Activated T-cell treated with anti-CD3 and anti-CD28 coated beads, Interleukin-2, amount 50 U/mL, for 4 hours (primary cell): Measurements from ENCODE around the gene PACRG. TPM values are rescaled to one million over a fixed set of nuclear protein-coding genes. Genes with fewer than 3 reads are reported as not detected.

ENCODE experiments used
- ATAC-seq, 2 donors: fragments of 200-7000 bp; cut with Tn5 transposase; one replicate each; pipeline ENCODE4 v1.10.0; 2021
- DNase-seq: peaks from one replicate; pipeline ENCODE4 v3.0.0-alpha.2; 2020
- H3K27me3 Mint-ChIP-seq: one replicate; pipeline ENCODE4 v1.8.0; 2021; ENCODE audit warnings: low read depth, mixed read lengths
- H3K36me3 Mint-ChIP-seq: one replicate; pipeline ENCODE4 v1.8.0; 2022; ENCODE audit warnings: mixed read lengths; ENCODE audit not compliant: insufficient read depth
- H3K4me1 Mint-ChIP-seq: one replicate; pipeline ENCODE4 v1.8.0; 2021; ENCODE audit warnings: low read depth, mixed read lengths
- H3K4me3 Mint-ChIP-seq: one replicate; pipeline ENCODE4 v1.8.0; 2021; ENCODE audit warnings: mild to moderate bottlenecking, moderate library complexity, mixed read lengths
- H3K9me3 Mint-ChIP-seq: one replicate; pipeline ENCODE4 v1.8.0; 2021; ENCODE audit warnings: mixed read lengths
- total RNA-seq, 3 donors: library from RNA; stranded (reverse); gene quantifications; one replicate each; pipeline ENCODE4 v1.2.1, GENCODE V29; 2021

Gene PACRG
- total RNA-seq, 3 donors from 2014 or later = not detected

GRCh38 chr6:163149279-163149848 lies 421.6 kb downstream of the PACRG start:
- no peak for ATAC-seq
- H3K9me3 Mint-ChIP-seq = no peaks in the 10 kb centered on the region
- DNase-seq = no peak
- no peak overlapping the region for H3K4me3 Mint-ChIP-seq
- H3K36me3 Mint-ChIP-seq = no peaks in the 10 kb centered on the region
- H3K4me1 Mint-ChIP-seq = no peaks in the 10 kb centered on the region
- H3K27me3 Mint-ChIP-seq = peaks cover 13% of the 10 kb centered on the region

DNA sequence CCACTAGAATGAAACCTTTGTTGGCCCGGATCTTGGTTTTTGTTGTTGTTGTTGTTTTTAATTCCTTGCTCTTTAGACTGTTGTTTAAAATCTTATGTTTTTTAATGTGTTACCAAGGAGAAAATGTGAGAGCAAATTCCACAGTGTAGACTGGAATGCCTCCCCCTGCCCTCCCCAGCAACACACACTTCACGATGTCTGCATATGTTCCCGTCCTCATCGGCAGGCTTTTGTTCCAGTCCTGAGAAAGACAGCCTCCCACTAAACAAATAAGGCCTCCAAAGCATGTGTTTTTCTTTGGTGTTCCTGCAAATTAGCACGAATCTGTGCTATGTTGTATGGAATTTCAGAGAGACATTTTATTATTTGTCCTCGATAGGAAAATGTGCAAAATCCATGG lies 423.4 kb downstream of the PACRG start:
- peaks cover 13% of the 10 kb centered on the region for H3K27me3 Mint-ChIP-seq
- H3K4me3 Mint-ChIP-seq = no peak overlapping the region
- no peak for ATAC-seq
- no peak for DNase-seq
- no peaks in the 10 kb centered on the region for H3K4me1 Mint-ChIP-seq
- no peaks in the 10 kb centered on the region for H3K36me3 Mint-ChIP-seq
- H3K9me3 Mint-ChIP-seq = no peaks in the 10 kb centered on the region

DNA sequence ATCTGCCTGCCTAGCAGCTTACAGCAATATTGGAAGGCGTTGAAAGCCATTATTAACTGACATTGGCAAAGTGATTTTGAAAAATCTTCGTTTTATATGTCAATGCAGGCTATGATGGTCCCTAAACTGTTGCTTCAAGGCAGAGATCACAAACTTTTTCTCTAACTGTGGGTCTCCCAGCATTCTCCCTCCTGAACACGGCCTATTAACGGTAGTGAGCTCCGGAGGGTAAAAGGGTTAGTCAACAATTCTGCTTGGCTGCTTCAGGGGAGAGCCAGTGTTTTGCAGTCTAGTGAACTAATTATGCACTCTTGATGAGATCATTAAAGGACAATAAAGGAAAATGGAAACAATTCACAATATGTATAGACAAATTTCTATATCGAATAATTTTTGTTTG lies 424.9 kb downstream of the PACRG start:
- Mint-ChIP-seq H3K27me3 (peaks cover 13% of the 10 kb centered on the region), H3K4me1 (no peaks in the 10 kb centered on the region), H3K9me3 (no peaks in the 10 kb centered on the region), H3K4me3 (no peak overlapping the region), H3K36me3 (no peaks in the 10 kb centered on the region)
- ATAC-seq = no peak
- DNase-seq = no peak

GRCh38 chr6:163159110-163159509 lies 431.3 kb downstream of the PACRG start:
- H3K36me3 Mint-ChIP-seq = no peaks in the 10 kb centered on the region
- no peak overlapping the region for H3K4me3 Mint-ChIP-seq
- H3K4me1 Mint-ChIP-seq = no peaks in the 10 kb centered on the region
- H3K9me3 Mint-ChIP-seq = no peaks in the 10 kb centered on the region
- H3K27me3 Mint-ChIP-seq = no peaks in the 10 kb centered on the region
- ATAC-seq (no peak), DNase-seq (no peak)

DNA sequence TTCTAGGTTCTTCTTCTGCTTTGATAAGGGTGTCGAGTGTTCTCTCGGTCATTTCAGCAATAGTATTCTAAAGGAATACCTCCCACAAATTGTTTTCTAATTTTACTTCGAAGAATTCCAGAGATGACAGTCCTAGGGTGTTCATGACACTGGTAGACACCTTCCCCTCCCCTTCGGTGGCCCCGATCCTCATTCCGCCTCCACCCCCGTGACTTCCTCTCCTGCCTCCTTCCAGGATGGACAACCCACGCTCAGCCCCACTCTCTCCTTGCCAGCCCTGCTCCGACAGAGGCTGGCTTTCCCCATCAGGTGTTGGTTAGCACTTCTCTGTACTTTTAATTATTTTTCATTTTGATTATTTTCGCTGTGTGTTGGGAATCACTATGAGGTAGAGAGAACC lies 431.9 kb downstream of the PACRG start:
- H3K9me3 Mint-ChIP-seq = no peaks in the 10 kb centered on the region
- no peak for ATAC-seq
- H3K36me3 Mint-ChIP-seq = no peaks in the 10 kb centered on the region
- no peaks in the 10 kb centered on the region for H3K27me3 Mint-ChIP-seq
- H3K4me3 Mint-ChIP-seq = no peak overlapping the region
- no peak for DNase-seq
- no peaks in the 10 kb centered on the region for H3K4me1 Mint-ChIP-seq

GRCh38 chr6:163162007-163162873 lies 434.5 kb downstream of the PACRG start:
- H3K9me3 Mint-ChIP-seq = no peaks in the 10 kb centered on the region
- no peak overlapping the region for H3K4me3 Mint-ChIP-seq
- H3K4me1 Mint-ChIP-seq = no peaks in the 10 kb centered on the region
- no peaks in the 10 kb centered on the region for H3K27me3 Mint-ChIP-seq
- H3K36me3 Mint-ChIP-seq = no peaks in the 10 kb centered on the region
- DNase-seq (no peak), ATAC-seq (no peak)

- H3K4me3 Mint-ChIP-seq = no peak overlapping the region
- ATAC-seq (no peak), DNase-seq (no peak)
- H3K4me1 Mint-ChIP-seq = no peaks in the 10 kb centered on the region
- no peaks in the 10 kb centered on the region for H3K9me3 Mint-ChIP-seq
- no peaks in the 10 kb centered on the region for H3K27me3 Mint-ChIP-seq
- H3K36me3 Mint-ChIP-seq = no peaks in the 10 kb centered on the region
These were observed 435.1 kb downstream of the PACRG start for GRCh38 chr6:163162874-163163213.

- no peak for ATAC-seq
- Mint-ChIP-seq H3K4me1 (no peaks in the 10 kb centered on the region), H3K9me3 (no peaks in the 10 kb centered on the region), H3K4me3 (no peak overlapping the region), H3K36me3 (no peaks in the 10 kb centered on the region), H3K27me3 (no peaks in the 10 kb centered on the region)
- no peak for DNase-seq
These were observed 436.6 kb downstream of the PACRG start for GRCh38 chr6:163164175-163164900.

- Mint-ChIP-seq H3K9me3 (no peaks in the 10 kb centered on the region), H3K27me3 (no peaks in the 10 kb centered on the region), H3K4me3 (no peak overlapping the region), H3K4me1 (no peaks in the 10 kb centered on the region), H3K36me3 (no peaks in the 10 kb centered on the region)
- no peak for DNase-seq
- ATAC-seq = no peak
These were observed 437.6 kb downstream of the PACRG start for GRCh38 chr6:163165155-163165910.

DNA sequence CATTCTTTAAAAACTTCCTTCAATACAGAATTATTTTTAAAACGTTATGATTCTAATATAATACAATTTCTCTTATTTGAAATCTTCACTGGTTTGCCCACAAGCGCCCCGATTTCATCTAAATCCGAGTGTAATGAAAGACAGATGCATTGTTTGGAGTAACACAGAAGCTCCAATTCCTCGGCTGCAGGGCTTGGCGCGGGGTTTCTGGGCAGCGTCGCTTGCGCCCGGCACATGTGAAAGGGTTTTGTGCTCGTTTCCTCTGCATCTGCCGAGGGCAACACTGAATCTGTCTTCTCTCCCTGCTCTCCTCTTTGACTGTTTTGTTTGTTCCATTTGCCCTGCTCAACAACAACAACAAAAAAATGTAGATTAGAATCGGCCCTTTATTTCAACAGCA lies 438.1 kb downstream of the PACRG start:
- Mint-ChIP-seq H3K9me3 (no peaks in the 10 kb centered on the region), H3K27me3 (no peaks in the 10 kb centered on the region), H3K4me1 (no peaks in the 10 kb centered on the region), H3K4me3 (no peak overlapping the region), H3K36me3 (no peaks in the 10 kb centered on the region)
- ATAC-seq (no peak), DNase-seq (no peak)

DNA sequence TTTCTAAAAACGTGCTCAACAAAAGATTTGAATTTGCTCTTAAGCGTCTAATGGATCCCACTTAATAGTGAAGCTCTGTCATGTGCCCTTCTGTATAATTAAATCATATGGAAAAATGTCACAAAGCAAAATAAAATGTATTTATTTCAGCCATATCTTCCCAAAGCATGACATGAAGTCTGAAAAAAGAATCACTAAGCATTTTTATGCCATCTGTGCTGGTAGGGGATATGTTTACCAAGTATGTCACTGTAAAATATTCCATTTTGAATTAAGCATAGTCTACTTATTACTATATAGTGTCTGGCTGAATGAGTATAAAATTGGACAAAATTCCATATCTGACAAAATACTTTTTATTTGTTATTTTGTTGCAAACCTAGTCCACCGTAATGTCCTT lies 438.7 kb downstream of the PACRG start:
- DNase-seq = no peak
- no peaks in the 10 kb centered on the region for H3K9me3 Mint-ChIP-seq
- H3K4me3 Mint-ChIP-seq = no peak overlapping the region
- ATAC-seq = no peak
- no peaks in the 10 kb centered on the region for H3K36me3 Mint-ChIP-seq
- no peaks in the 10 kb centered on the region for H3K27me3 Mint-ChIP-seq
- no peaks in the 10 kb centered on the region for H3K4me1 Mint-ChIP-seq

DNA sequence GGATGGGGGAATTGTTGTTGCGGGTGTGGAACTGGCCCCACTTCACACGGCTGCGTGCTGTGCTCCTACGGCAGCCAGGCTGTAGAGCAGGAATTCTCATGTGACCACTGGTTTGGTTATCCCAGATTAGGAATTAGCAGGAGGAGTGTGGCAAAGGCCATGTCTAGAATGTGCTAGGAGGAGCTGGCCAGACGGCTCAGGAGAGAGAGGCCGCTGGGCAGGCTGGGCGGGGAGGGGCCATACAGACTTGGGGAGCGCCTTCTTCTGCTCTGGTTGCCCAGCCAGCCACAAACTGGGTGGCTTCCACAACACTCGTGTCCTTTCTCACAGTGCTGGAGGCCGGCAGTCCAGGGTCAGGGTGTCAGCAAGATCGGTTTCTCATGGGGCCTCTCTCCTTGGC lies 441.7 kb downstream of the PACRG start:
- DNase-seq (no peak), ATAC-seq (no peak)
- Mint-ChIP-seq H3K27me3 (no peaks in the 10 kb centered on the region), H3K9me3 (no peaks in the 10 kb centered on the region), H3K36me3 (no peaks in the 10 kb centered on the region), H3K4me1 (no peaks in the 10 kb centered on the region), H3K4me3 (no peak overlapping the region)

GRCh38 chr6:163170294-163170883 lies 442.6 kb downstream of the PACRG start:
- H3K4me1 Mint-ChIP-seq = no peaks in the 10 kb centered on the region
- peak in 1 of 2 donors; percentile 58 for ATAC-seq
- no peaks in the 10 kb centered on the region for H3K9me3 Mint-ChIP-seq
- no peaks in the 10 kb centered on the region for H3K36me3 Mint-ChIP-seq
- no peak for DNase-seq
- no peak overlapping the region for H3K4me3 Mint-ChIP-seq
- H3K27me3 Mint-ChIP-seq = peaks cover 3% of the 10 kb centered on the region

- Mint-ChIP-seq H3K27me3 (peaks cover 3% of the 10 kb centered on the region), H3K9me3 (no peaks in the 10 kb centered on the region), H3K36me3 (no peaks in the 10 kb centered on the region), H3K4me1 (no peaks in the 10 kb centered on the region), H3K4me3 (no peak overlapping the region)
- no peak for DNase-seq
- ATAC-seq = no peak
These were observed 446.0 kb downstream of the PACRG start for GRCh38 chr6:163173741-163174140.
